NOMO-1 treated with dmso at 0.1 percent for 144 hours (cell line): ENCODE results near the gene ZNF276.
"Not testable (repeated sequence)": the region's sequence is repeated elsewhere in the genome, so short reads cannot be mapped to it uniquely, and the experiment has no call there.

Experiments used
- DNase-seq: peaks from one replicate; lab custom pipeline; 2025; ENCODE audit not compliant: unreplicated experiment; lab: John Stamatoyannopoulos, UW

Gene ZNF276

DNA sequence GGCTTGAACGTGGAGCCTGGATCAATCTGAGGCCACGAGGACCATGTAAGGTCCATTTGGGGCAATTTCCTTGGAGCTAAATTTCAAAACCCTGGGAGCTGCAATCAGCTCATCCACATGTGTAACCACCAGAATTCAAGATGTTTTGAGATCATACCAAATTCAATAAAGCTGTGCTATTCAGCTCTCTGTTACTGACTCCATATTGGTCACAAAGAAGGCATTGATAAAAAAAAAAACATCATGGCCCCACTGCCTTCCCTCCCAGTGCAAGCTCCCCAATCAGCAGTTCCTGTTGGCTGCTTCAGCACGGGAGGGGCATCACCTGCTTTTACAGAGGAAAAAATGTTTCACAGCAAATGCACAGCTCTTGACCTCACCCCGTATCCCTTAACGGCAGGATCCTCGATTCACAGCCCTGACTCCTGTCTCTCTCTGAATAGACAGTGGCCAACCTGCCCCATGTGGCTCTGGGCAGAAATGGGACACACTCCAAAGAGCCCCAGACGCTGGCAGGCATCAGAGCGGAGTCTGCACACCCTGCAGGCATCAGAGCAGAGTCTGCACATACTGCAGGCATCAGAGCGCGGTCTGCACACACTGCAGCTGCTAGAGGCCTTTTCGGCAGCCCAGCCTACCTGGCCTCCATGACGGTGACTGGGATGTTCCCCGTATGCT is 58.0 kb downstream of the ZNF276 start:
- DNase-seq = no peak

DNA sequence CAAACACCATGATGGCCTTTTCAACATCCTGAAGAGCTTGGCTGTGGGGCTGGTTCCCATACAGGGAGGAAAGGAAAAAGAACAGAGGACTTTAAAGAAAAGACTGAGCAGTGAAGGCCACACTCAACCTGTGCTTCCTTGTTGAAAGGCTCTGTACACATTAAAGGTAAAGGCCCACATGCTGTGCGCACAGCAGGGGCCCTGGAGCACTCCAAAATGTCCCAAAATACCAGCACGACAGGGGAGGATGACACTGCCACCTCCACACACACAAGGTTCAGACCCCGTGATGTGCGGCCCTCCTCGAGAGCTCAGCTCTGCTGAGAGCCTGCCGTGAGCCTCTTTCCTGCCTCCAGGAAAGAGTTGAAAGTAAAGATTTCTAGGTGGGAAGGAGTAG is 58.6 kb downstream of the ZNF276 start:
- no peak for DNase-seq

DNA sequence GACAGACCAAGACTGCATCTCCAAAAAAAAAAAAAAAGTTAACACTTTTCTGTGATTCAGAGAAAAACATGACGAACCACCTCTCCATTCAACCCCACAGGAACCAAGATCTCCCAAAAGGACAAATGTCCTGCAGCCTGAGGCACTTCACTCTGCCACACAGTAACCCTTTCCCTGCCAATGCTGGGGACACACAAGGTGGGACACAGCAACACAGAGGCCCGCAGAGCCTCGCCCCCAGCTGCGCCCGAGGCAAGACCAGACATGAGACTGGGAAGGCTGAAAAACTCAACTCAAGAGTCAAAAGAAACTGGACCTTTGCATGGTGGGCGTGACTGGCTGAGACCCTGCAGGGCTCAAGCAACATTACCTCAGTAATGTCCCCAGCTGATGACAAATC is 61.2 kb downstream of the ZNF276 start:
- no peak for DNase-seq

DNA sequence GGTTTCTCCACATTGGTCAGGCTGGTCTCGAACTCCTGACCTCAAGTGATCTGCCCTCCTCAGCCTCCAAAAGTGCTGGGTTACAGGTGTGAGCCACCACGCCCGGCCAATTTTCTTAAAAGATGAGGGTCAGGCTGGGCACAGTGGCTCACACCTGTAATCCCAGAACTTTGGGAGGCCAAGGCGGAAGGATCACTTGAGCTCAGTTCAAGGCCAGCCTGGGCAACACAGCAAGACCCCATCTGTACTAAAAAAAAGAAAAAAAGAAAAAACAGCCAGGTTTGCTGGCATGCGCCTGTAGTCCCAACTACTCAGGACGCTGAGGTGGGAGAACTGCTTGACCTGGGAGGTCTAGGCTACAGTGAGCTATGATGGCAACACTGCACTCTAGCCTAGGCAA is 62.6 kb downstream of the ZNF276 start:
- not testable (repeated sequence) for DNase-seq

GRCh38 chr16:89784406-89784805 is 63.1 kb downstream of the ZNF276 start:
- no peak for DNase-seq

- DNase-seq = no peak
Measured at GRCh38 chr16:89785523-89786155, 64.3 kb downstream of the ZNF276 start.

DNA sequence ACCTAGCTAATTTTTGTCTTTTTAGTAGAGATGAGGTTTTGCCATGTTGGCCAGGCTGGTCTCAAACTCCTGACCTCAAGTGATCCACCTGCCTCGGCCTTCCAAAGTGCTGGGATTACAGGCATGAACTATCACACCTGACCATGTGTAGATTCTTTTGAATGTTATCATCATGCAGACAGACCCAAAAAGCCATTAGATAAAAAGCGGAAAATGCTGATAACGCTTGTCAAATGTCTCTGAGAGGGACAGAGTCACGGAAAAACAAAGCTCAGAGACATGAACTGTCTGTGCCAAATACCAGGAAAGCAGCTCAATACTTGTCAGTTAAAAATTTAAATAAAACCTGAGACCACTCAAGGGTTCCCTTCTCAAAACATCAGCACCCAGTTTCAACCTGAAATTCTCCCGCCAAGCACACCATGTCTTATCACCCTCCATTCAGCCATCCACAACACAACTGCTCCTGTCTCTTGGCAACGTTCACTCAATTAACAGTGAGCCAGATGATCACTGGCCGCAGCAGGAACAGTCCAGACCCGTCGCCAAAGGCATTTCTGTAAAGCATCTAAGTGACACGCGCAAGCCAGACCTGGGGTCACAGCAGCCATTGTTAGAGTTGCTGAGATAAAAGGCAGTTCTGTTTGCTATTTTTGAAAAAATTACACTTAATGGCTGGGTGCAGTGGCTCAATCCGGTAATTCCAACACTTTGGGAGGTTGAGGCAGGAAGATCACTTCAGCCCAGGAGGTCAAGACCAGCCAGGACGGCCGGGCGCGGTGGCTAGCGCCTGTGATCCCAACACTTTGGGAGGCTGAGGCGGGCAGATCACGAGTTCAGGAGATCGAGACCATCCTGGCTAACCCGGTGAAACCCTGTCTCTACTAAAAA is 65.4 kb downstream of the ZNF276 start:
- no peak for DNase-seq

- no peak for DNase-seq
Measured at GRCh38 chr16:89787365-89787805, 66.0 kb downstream of the ZNF276 start.
